Neuronal stem cell (in vitro differentiated cells): ENCODE results near the gene GRIA4.
"Not testable (repeated sequence)": the region's sequence is repeated elsewhere in the genome, so short reads cannot be mapped to it uniquely, and the experiment has no call there.

Experiments used
- DNase-seq: peaks from one replicate; pipeline ENCODE4 v3.0.0-alpha.2; 2013; ENCODE audit warnings: low spot score
- H2AFZ ChIP-seq: one replicate; pipeline ENCODE4 v1.6.1; 2013; ENCODE audit warnings: mild to moderate bottlenecking, low read length, inconsistent platforms
- H2AK5ac ChIP-seq: 2 replicates; pipeline ENCODE4 v1.6.1; 2013; ENCODE audit warnings: low read depth, mild to moderate bottlenecking, inconsistent platforms, low read length, moderate library complexity, mixed read lengths
- H2BK120ac ChIP-seq: 2 replicates; pipeline ENCODE4 v1.6.1; 2013; ENCODE audit warnings: low read depth, mild to moderate bottlenecking, inconsistent platforms, low read length, moderate library complexity, mixed read lengths
- H2BK12ac ChIP-seq: one replicate; pipeline ENCODE4 v1.6.1; 2013; ENCODE audit warnings: low read length, inconsistent platforms
- H2BK15ac ChIP-seq: 2 replicates; pipeline ENCODE4 v1.6.1; 2013; ENCODE audit warnings: mild to moderate bottlenecking, low read length, inconsistent platforms, mixed read lengths
- H2BK5ac ChIP-seq: one replicate; pipeline ENCODE4 v1.6.1; 2013; ENCODE audit warnings: inconsistent platforms, mild to moderate bottlenecking, low read length, moderate library complexity
- H3K14ac ChIP-seq: one replicate; pipeline ENCODE4 v1.6.1; 2013; ENCODE audit warnings: low read length, inconsistent platforms
- H3K18ac ChIP-seq: 2 replicates; pipeline ENCODE4 v1.6.1; 2013; ENCODE audit warnings: low read length, inconsistent platforms
- H3K23ac ChIP-seq: 2 replicates; pipeline ENCODE4 v1.6.1; 2013; ENCODE audit warnings: low read depth, mild to moderate bottlenecking, mixed read lengths, low read length, inconsistent platforms; ENCODE audit not compliant: poor library complexity
- H3K27ac ChIP-seq: replicated peaks from 3 replicates; pipeline ENCODE4 v1.5.1; 2013; ENCODE audit warnings: low read length, inconsistent platforms
- H3K27me3 ChIP-seq, 3 experiments: 2 replicates each; pipeline ENCODE4 v1.6.1; 2013; ENCODE audit warnings: low read length in 3 of 3, mild to moderate bottlenecking in 2 of 3, inconsistent platforms in 1 of 3, low read depth in 1 of 3, mixed read lengths in 1 of 3, moderate library complexity in 1 of 3; ENCODE audit not compliant: control insufficient read depth in 3 of 3, insufficient read depth in 3 of 3
- H3K36me3 ChIP-seq, 2 donors: replicated peaks in 1 of 2; 2 replicates each; pipeline ENCODE4 v1.6.1; 2013; ENCODE audit warnings: low read length in 2 of 2; ENCODE audit not compliant: control insufficient read depth in 2 of 2, insufficient read depth in 2 of 2
- H3K4ac ChIP-seq: 2 replicates; pipeline ENCODE4 v1.6.1; 2013; ENCODE audit warnings: inconsistent platforms, mild to moderate bottlenecking, low read length, moderate library complexity
- H3K4me1 ChIP-seq, 2 donors: 1 replicate in 1 of 2; 2 replicates in 1 of 2; pipeline ENCODE4 v1.6.1; 2013; ENCODE audit warnings: low read length in 2 of 2, low read depth in 1 of 2; ENCODE audit not compliant: control insufficient read depth in 2 of 2, insufficient read depth in 1 of 2
- H3K4me2 ChIP-seq: one replicate; pipeline ENCODE4 v1.6.1; 2013; ENCODE audit warnings: mild to moderate bottlenecking, low read length, inconsistent platforms; ENCODE audit not compliant: insufficient read depth, poor library complexity, severe bottlenecking
- H3K4me3 ChIP-seq, 2 donors: 2 replicates each; pipeline ENCODE4 v1.5.1; 2013; ENCODE audit warnings: low read length in 2 of 2, mild to moderate bottlenecking in 2 of 2, inconsistent platforms in 1 of 2, moderate library complexity in 1 of 2
- H3K79me1 ChIP-seq: one replicate; pipeline ENCODE4 v1.6.1; 2013; ENCODE audit warnings: low read depth, mild to moderate bottlenecking, inconsistent platforms, low read length, moderate library complexity
- H3K9ac ChIP-seq: one replicate; pipeline ENCODE4 v1.6.1; 2013; ENCODE audit warnings: mild to moderate bottlenecking, low read depth, low read length, inconsistent platforms; ENCODE audit not compliant: poor library complexity
- H3K9me3 ChIP-seq, 2 donors: replicated peaks in 1 of 2; 2 replicates each; pipeline versions ENCODE3 to v1.6.1; 2013; ENCODE audit warnings: low read length in 2 of 2, mild to moderate bottlenecking in 2 of 2, inconsistent platforms in 1 of 2, low read depth in 1 of 2, mixed read lengths in 1 of 2, moderate library complexity in 1 of 2; ENCODE audit not compliant: control insufficient read depth in 2 of 2, insufficient read depth in 1 of 2
- H4K8ac ChIP-seq: one replicate; pipeline ENCODE4 v1.6.1; 2013; ENCODE audit warnings: low read depth, mild to moderate bottlenecking, inconsistent platforms, low read length, moderate library complexity
- H4K91ac ChIP-seq: one replicate; pipeline ENCODE4 v1.6.1; 2013; ENCODE audit warnings: low read length, low read depth, mild to moderate bottlenecking, inconsistent platforms; ENCODE audit not compliant: poor library complexity
- WGBS, 2 donors: extraction: QIAGEN DNeasy Blood & Tissue Kit; methylation state at CpG; one replicate each; pipeline ENCODE4 v1.1.7; 2013; ENCODE audit warnings: missing lambda C conversion rate in 2 of 2, mixed read lengths in 1 of 2; ENCODE audit not compliant: insufficient read length in 2 of 2, insufficient replicate concordance in 1 of 2; ENCODE audit errors: extremely low coverage in 2 of 2; 5-methylcytosine and 5-hydroxymethylcytosine counted together

The GRIA4 gene

DNA sequence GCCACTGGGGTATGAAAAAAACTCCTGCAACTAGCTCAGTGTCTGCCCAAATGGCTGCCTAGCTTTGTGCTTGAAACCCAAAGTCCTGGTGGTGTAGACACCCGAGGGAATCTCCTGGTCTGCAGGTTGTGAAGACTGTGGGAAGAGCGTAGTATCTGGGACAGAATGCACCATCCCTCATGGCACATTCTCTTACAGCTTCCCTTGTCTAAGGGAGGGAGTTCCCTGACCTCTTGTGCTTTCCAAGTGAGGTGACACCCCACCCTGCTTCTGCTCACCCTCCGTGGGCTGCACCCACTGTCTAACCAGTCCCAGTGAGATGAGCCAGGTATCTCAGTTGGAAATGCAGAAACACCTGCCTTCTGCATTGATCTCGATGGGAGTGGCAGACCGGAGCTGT is 269.1 kb downstream of the GRIA4 start:
- not testable (repeated sequence) for H3K36me3 ChIP-seq, H3K79me1 ChIP-seq, H2AK5ac ChIP-seq, H2BK15ac ChIP-seq, H2BK12ac ChIP-seq, H3K4me1 ChIP-seq, H3K27me3 ChIP-seq, H4K8ac ChIP-seq, H3K4ac ChIP-seq, H3K9me3 ChIP-seq, H3K14ac ChIP-seq, H3K18ac ChIP-seq, H3K23ac ChIP-seq, H2BK120ac ChIP-seq, H3K4me2 ChIP-seq, DNase-seq, H2BK5ac ChIP-seq, H3K27ac ChIP-seq, H3K9ac ChIP-seq, H2AFZ ChIP-seq, H4K91ac ChIP-seq, H3K4me3 ChIP-seq
- no CpG with 5 or more reads among the region's 5 CpGs for WGBS, 2 donors

DNA sequence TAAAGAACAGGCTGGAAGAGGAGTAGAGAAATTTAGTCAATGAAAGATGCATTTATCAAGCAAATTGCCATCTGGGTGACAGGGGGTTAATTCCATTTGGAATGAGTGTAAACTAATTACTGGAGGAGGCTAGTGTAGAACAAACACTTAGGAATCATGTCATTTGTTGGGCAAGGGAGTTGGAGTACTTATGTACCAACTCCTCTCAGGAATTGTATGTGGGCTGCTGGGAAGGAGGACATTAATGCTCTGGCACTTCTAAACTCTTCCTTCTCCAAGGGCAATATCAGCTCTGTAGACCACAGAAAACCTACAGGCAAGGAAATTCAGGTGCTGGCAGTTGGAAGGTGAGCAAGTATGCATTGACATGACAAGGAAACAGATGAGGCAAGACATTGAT is 271.2 kb downstream of the GRIA4 start:
- no peaks in the 10 kb centered on the region for H3K27me3 ChIP-seq
- H3K4me1 ChIP-seq: no peaks in the 10 kb centered on the region
- no peak overlapping the region for H2BK15ac ChIP-seq
- no peak for DNase-seq
- H2BK120ac ChIP-seq: no peak overlapping the region
- H3K9me3 ChIP-seq: no peaks in the 10 kb centered on the region
- H2BK5ac ChIP-seq: no peak overlapping the region
- H2AK5ac ChIP-seq: no peak overlapping the region
- no peak overlapping the region for H3K23ac ChIP-seq
- no peak overlapping the region for H3K4me2 ChIP-seq
- H4K91ac ChIP-seq: no peak overlapping the region
- no peak overlapping the region for H3K14ac ChIP-seq
- no peak overlapping the region for H3K27ac ChIP-seq
- H4K8ac ChIP-seq: no peak overlapping the region
- H3K36me3 ChIP-seq: no peaks in the 10 kb centered on the region
- no peak overlapping the region for H3K4me3 ChIP-seq
- no peak overlapping the region for H3K18ac ChIP-seq
- H3K4ac ChIP-seq: no peak overlapping the region
- H3K79me1 ChIP-seq: no peaks in the 10 kb centered on the region
- no peak overlapping the region for H2BK12ac ChIP-seq
- no peak overlapping the region for H2AFZ ChIP-seq
- H3K9ac ChIP-seq: no peak overlapping the region

DNA sequence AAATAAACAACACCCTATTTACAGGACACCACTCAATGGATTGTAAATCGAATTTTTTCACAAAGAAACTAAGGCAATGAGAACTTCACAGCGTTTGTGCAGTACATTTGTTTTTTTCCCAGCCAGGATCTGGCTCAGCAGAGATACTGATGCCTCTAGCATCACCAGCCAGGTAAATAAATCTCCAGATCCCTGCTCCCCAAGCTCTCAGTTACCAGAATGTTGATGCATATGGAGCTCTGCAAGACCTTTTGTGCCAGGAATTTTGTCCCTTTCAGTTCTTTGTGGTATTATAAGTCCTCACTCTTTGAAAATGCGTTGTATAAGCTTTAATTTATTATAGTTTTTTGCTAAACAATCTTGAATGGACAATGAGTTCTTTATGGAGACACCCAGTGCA is 274.6 kb downstream of the GRIA4 start:
- no CpG with 5 or more reads among the region's 3 CpGs for WGBS, 2 donors
- Histone ChIP-seq H3K27ac (no peak overlapping the region), H2AFZ (no peak overlapping the region), H2BK120ac (no peak overlapping the region), H3K9me3 (no peaks in the 10 kb centered on the region), H3K23ac (no peak overlapping the region), H4K8ac (no peak overlapping the region), H3K4me3 (no peak overlapping the region), H3K4me2 (no peak overlapping the region), H2BK12ac (no peak overlapping the region), H3K4me1 (no peaks in the 10 kb centered on the region), H3K79me1 (no peaks in the 10 kb centered on the region), H3K27me3 (no peaks in the 10 kb centered on the region), H4K91ac (no peak overlapping the region), H2BK5ac (no peak overlapping the region), H2BK15ac (no peak overlapping the region), H3K9ac (no peak overlapping the region), H3K18ac (no peak overlapping the region), H3K4ac (no peak overlapping the region), H3K36me3 (no peaks in the 10 kb centered on the region), H2AK5ac (no peak overlapping the region), H3K14ac (no peak overlapping the region)
- no peak for DNase-seq

DNA sequence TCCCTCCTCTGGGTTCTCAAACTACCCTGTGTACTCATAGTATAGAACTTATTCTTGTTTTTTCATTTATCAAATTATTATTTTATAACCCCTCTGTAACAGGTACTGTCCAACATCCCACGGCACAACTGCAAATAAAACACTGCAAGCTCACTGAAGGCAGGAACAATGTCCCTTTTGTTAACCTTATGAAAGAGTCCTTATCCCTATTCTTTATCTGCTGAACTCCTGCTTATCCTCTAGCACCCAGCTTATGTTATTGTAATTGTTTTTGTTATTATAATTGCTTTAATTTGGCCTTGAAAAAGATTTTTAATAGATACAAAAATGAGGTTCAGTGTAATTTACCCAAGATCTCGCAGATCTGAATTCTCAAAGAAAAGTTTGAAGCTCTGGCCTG is 281.8 kb downstream of the GRIA4 start:
- H2AFZ ChIP-seq: no peak overlapping the region
- H2BK5ac ChIP-seq: no peak overlapping the region
- no peak overlapping the region for H2BK12ac ChIP-seq
- no peak overlapping the region for H3K9ac ChIP-seq
- no peak overlapping the region for H4K91ac ChIP-seq
- H3K36me3 ChIP-seq: no peaks in the 10 kb centered on the region
- H3K27ac ChIP-seq: no peak overlapping the region
- H3K14ac ChIP-seq: no peak overlapping the region
- no peaks in the 10 kb centered on the region for H3K9me3 ChIP-seq
- H3K4me3 ChIP-seq: no peak overlapping the region
- no peak overlapping the region for H3K4me2 ChIP-seq
- no peak overlapping the region for H3K18ac ChIP-seq
- H3K27me3 ChIP-seq: no peaks in the 10 kb centered on the region
- H2BK15ac ChIP-seq: no peak overlapping the region
- no CpG with 5 or more reads among the region's 2 CpGs for WGBS, 2 donors
- H2BK120ac ChIP-seq: no peak overlapping the region
- H3K23ac ChIP-seq: no peak overlapping the region
- no peak overlapping the region for H2AK5ac ChIP-seq
- no peak overlapping the region for H4K8ac ChIP-seq
- no peaks in the 10 kb centered on the region for H3K79me1 ChIP-seq
- no peaks in the 10 kb centered on the region for H3K4me1 ChIP-seq
- DNase-seq: no peak
- H3K4ac ChIP-seq: no peak overlapping the region
